Measurements from ENCODE around the gene GABRG3. TPM values are rescaled to one million over a fixed set of nuclear protein-coding genes. Genes with fewer than 3 reads are reported as not detected.

Gene GABRG3
- polyA plus RNA-seq, 1 donor (not counting 4 experiments of a cell fraction or from before 2014, with no cell fraction given): not detected

GRCh38 chr15:27062951-27063350 lies 92.0 kb downstream of the GABRG3 start:
- Histone ChIP-seq H3K4me3 (ENCODE audit: control insufficient read depth in 2 of 3, extremely low read depth in 1 of 3, insufficient read depth in 2 of 3, low read depth in 1 of 3, low read length in 3 of 3) (no peak overlapping the region), H3K27me3 (ENCODE audit: control insufficient read depth, extremely low read depth, insufficient read depth, low read length) (no peaks in the 10 kb centered on the region), H3K4me2 (ENCODE audit: control insufficient read depth, extremely low read depth, insufficient read depth, low read depth, low read length) (no peak overlapping the region), H3K9me3 (ENCODE audit: control insufficient read depth, low read depth, low read length) (peaks cover 4% of the 10 kb centered on the region), H3K36me3 (ENCODE audit: control insufficient read depth in 2 of 2, extremely low read depth in 1 of 2, insufficient read depth in 2 of 2, low read length in 2 of 2) (no peaks in the 10 kb centered on the region), H2AFZ (ENCODE audit: control insufficient read depth, low read length) (no peak overlapping the region), H3K27ac (ENCODE audit: control insufficient read depth, insufficient read depth, low read length) (no peak overlapping the region), H3K9ac (ENCODE audit: control insufficient read depth, extremely low read depth, insufficient read depth, low read length) (no peak overlapping the region), H3K9me1 (ENCODE audit: control insufficient read depth, extremely low read depth, insufficient read depth, low read length) (no peaks in the 10 kb centered on the region), H4K20me1 (ENCODE audit: control insufficient read depth, extremely low read depth, insufficient read depth, low read length) (no peaks in the 10 kb centered on the region), H3K4me1 (ENCODE audit: control insufficient read depth, extremely low read depth, insufficient read depth, low read length) (no peaks in the 10 kb centered on the region), H3K79me2 (ENCODE audit: control insufficient read depth, insufficient read depth, low read length) (no peaks in the 10 kb centered on the region)
- FAIRE-seq: no peak
- TF ChIP-seq EZH2 (IDR thresholded peaks at IDR 0.05; ENCODE audit: low read length): no peak
- TF ChIP-seq CTCF (optimal IDR thresholded peaks at IDR 0.05 in 1 of 3, IDR thresholded peaks at IDR 0.05 in 1 of 3, conservative IDR thresholded peaks at IDR 0.05 in 1 of 3; ENCODE audit: extremely low read depth in 1 of 3, insufficient read depth in 2 of 3, low read length in 3 of 3): no peak
- dilution Hi-C loops (cut with MboI; ENCODE audit: extremely low pct_ligation_motif_present, low sequenced_read_pairs): no loop called here
- DNase-seq (ENCODE audit: low read depth, low spot score): no peak

GRCh38 chr15:27064080-27064479 lies 93.1 kb downstream of the GABRG3 start:
- Histone ChIP-seq H3K9me1 (ENCODE audit: control insufficient read depth, extremely low read depth, insufficient read depth, low read length) (no peaks in the 10 kb centered on the region), H3K9me3 (ENCODE audit: control insufficient read depth, low read depth, low read length) (peaks cover 4% of the 10 kb centered on the region), H3K79me2 (ENCODE audit: control insufficient read depth, insufficient read depth, low read length) (no peaks in the 10 kb centered on the region), H3K4me2 (ENCODE audit: control insufficient read depth, extremely low read depth, insufficient read depth, low read depth, low read length) (no peak overlapping the region), H3K9ac (ENCODE audit: control insufficient read depth, extremely low read depth, insufficient read depth, low read length) (no peak overlapping the region), H3K27me3 (ENCODE audit: control insufficient read depth, extremely low read depth, insufficient read depth, low read length) (no peaks in the 10 kb centered on the region), H3K27ac (ENCODE audit: control insufficient read depth, insufficient read depth, low read length) (no peak overlapping the region), H3K4me3 (ENCODE audit: control insufficient read depth in 2 of 3, extremely low read depth in 1 of 3, insufficient read depth in 2 of 3, low read depth in 1 of 3, low read length in 3 of 3) (no peak overlapping the region), H3K36me3 (ENCODE audit: control insufficient read depth in 2 of 2, extremely low read depth in 1 of 2, insufficient read depth in 2 of 2, low read length in 2 of 2) (no peaks in the 10 kb centered on the region), H2AFZ (ENCODE audit: control insufficient read depth, low read length) (no peak overlapping the region), H3K4me1 (ENCODE audit: control insufficient read depth, extremely low read depth, insufficient read depth, low read length) (no peaks in the 10 kb centered on the region), H4K20me1 (ENCODE audit: control insufficient read depth, extremely low read depth, insufficient read depth, low read length) (no peaks in the 10 kb centered on the region)
- dilution Hi-C loops (cut with MboI; ENCODE audit: extremely low pct_ligation_motif_present, low sequenced_read_pairs): no loop called here
- FAIRE-seq: no peak
- no peak for DNase-seq (ENCODE audit: low read depth, low spot score)
- TF ChIP-seq EZH2 (IDR thresholded peaks at IDR 0.05; ENCODE audit: low read length) (no peak), CTCF (optimal IDR thresholded peaks at IDR 0.05 in 1 of 3, IDR thresholded peaks at IDR 0.05 in 1 of 3, conservative IDR thresholded peaks at IDR 0.05 in 1 of 3; ENCODE audit: extremely low read depth in 1 of 3, insufficient read depth in 2 of 3, low read length in 3 of 3) (no peak)
